ENCODE measurements around the gene FNBP1. TPM values are rescaled to one million over a fixed set of nuclear protein-coding genes. Genes with fewer than 3 reads are reported as not detected.
"Not testable (repeated sequence)": the region's sequence is repeated elsewhere in the genome, so short reads cannot be mapped to it uniquely, and the experiment has no call there.

FNBP1 gene
- total RNA-seq, 1 experiment from 2014 or later, result 53.6 TPM

DNA sequence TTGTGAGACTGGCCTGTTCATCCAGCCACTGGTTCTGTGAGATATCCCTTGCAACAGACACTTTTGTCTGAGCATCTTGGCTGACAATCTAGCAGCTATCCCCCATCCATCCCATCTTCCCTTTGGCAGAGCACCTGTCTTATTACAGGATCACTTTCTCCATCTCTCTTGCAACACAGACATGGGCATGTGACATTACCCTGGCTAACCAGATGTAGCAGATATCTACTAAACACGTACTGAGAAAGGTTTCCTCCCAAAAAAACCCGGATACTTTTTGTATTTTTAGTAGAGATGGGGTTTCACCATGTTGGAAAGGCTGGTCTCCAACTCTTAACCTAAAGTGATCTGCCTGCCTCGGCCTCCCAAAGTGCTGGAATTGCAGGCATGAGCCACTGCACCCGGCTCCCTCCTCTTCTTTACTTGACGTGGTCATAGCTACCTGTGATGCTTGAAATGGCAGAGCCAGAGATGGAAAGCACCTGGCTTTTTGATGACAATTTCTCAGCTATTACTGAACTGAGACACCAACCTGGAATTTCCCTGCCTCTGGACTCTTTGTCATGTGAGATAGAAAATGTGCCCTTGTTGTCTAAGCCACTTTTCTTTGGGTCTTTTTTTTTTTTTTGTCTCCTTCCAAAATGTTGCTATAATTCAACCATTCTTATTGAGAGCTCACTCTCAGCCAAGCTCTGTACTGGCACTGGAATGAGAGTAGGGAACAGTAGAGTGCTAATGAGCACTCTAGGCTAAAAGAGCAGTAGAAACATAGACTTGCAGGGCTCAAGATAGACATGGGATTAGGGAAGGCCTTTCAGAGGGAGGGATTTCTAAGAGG lies 32.6 kb downstream of the FNBP1 start:
- Histone ChIP-seq H3K4me1 (ENCODE audit: control insufficient read depth, insufficient read depth, low read length) (no peaks in the 10 kb centered on the region), H3K9me3 (ENCODE audit: control insufficient read depth, insufficient read depth, low read depth, low read length) (no peaks in the 10 kb centered on the region), H3K4me3 (ENCODE audit: low read depth in 2 of 2, low read length in 2 of 2) (no peak overlapping the region), H3K27ac (ENCODE audit: low read length) (no peak overlapping the region; the same call in 1 of the 2 replicates), H3K36me3 (ENCODE audit: control insufficient read depth, insufficient read depth, low read length) (no peaks in the 10 kb centered on the region), H3K27me3 (ENCODE audit: control insufficient read depth, insufficient read depth, low read length) (no peaks in the 10 kb centered on the region)
- ChIA-PET POLR2A (interaction anchor here (0.7 to 0.8 kb wide), 2 partner anchors 11 to 116 kb away, joined by 4 to 6 read pairs; no protein-coding TSS in a partner anchor), CTCF (interaction anchor here (0.6 kb wide), 1 partner anchor 31 kb away, joined by 4 read pairs; no protein-coding TSS in a partner anchor)
- intact Hi-C loops (cut with micrococcal nuclease; ENCODE audit: unreplicated experiment) (no loop called here), in situ Hi-C loops (cut with HindIII; ENCODE audit: low pct_unique_long_range_greater_than_20kb, low sequenced_read_pairs) (no loop called here)
- peak; percentile 53; the same call in 1 of the 2 replicates for ATAC-seq
- no TSS peak for BruUV-seq (replicated peaks)
- no peak for DNase-seq (ENCODE audit: low read depth, low spot score)
- TF ChIP-seq POLR2AphosphoS5 (IDR thresholded peaks at IDR 0.05; ENCODE audit: low read depth, low read length) (no peak), TCF7L2 (IDR thresholded peaks at IDR 0.05; ENCODE audit: low read depth, low read length) (no peak), SIN3A (IDR thresholded peaks at IDR 0.05; ENCODE audit: borderline replicate concordance, insufficient read depth, low read depth, low read length) (no peak)
- TF ChIP-seq, protein P1, sequence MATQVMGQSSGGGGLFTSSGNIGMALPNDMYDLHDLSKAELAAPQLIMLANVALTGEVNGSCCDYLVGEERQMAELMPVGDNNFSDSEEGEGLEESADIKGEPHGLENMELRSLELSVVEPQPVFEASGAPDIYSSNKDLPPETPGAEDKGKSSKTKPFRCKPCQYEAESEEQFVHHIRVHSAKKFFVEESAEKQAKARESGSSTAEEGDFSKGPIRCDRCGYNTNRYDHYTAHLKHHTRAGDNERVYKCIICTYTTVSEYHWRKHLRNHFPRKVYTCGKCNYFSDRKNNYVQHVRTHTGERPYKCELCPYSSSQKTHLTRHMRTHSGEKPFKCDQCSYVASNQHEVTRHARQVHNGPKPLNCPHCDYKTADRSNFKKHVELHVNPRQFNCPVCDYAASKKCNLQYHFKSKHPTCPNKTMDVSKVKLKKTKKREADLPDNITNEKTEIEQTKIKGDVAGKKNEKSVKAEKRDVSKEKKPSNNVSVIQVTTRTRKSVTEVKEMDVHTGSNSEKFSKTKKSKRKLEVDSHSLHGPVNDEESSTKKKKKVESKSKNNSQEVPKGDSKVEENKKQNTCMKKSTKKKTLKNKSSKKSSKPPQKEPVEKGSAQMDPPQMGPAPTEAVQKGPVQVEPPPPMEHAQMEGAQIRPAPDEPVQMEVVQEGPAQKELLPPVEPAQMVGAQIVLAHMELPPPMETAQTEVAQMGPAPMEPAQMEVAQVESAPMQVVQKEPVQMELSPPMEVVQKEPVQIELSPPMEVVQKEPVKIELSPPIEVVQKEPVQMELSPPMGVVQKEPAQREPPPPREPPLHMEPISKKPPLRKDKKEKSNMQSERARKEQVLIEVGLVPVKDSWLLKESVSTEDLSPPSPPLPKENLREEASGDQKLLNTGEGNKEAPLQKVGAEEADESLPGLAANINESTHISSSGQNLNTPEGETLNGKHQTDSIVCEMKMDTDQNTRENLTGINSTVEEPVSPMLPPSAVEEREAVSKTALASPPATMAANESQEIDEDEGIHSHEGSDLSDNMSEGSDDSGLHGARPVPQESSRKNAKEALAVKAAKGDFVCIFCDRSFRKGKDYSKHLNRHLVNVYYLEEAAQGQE (IDR thresholded peaks at IDR 0.05; ENCODE audit: insufficient read depth in 1 of 2, low read depth in 2 of 2, low read length in 1 of 2), result no peak
- TF ChIP-seq, protein P2, sequence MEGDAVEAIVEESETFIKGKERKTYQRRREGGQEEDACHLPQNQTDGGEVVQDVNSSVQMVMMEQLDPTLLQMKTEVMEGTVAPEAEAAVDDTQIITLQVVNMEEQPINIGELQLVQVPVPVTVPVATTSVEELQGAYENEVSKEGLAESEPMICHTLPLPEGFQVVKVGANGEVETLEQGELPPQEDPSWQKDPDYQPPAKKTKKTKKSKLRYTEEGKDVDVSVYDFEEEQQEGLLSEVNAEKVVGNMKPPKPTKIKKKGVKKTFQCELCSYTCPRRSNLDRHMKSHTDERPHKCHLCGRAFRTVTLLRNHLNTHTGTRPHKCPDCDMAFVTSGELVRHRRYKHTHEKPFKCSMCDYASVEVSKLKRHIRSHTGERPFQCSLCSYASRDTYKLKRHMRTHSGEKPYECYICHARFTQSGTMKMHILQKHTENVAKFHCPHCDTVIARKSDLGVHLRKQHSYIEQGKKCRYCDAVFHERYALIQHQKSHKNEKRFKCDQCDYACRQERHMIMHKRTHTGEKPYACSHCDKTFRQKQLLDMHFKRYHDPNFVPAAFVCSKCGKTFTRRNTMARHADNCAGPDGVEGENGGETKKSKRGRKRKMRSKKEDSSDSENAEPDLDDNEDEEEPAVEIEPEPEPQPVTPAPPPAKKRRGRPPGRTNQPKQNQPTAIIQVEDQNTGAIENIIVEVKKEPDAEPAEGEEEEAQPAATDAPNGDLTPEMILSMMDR (IDR thresholded peaks at IDR 0.05), result no peak

DNA sequence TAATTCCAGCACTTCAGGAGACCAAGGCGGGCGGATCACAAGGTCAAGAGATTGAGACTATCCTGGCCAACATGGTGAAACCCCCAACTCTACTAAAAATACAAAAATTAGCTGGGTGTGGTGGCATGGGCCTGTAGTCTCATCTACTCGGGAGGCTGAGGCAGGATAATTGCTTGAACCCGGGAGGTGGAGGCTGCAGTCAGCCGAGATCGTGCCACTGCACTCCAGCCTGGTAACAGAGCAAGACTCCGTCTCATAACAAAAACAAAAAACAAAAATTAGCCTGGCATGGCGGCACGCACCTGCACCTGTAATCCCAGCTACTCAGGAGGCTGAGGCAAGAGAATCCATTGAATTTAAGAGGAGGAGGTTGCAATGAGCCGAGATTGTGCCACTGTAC lies 33.4 kb downstream of the FNBP1 start:
- H3K4me3 ChIP-seq (ENCODE audit: low read depth in 2 of 2, low read length in 2 of 2); BruUV-seq (replicated peaks); H3K9me3 ChIP-seq (ENCODE audit: control insufficient read depth, insufficient read depth, low read depth, low read length); CTCF ChIA-PET; H3K27ac ChIP-seq (ENCODE audit: low read length); intact Hi-C loops (cut with micrococcal nuclease; ENCODE audit: unreplicated experiment); H3K36me3 ChIP-seq (ENCODE audit: control insufficient read depth, insufficient read depth, low read length); DNase-seq (ENCODE audit: low read depth, low spot score); ATAC-seq; H3K4me1 ChIP-seq (ENCODE audit: control insufficient read depth, insufficient read depth, low read length); in situ Hi-C loops (cut with HindIII; ENCODE audit: low pct_unique_long_range_greater_than_20kb, low sequenced_read_pairs); H3K27me3 ChIP-seq (ENCODE audit: control insufficient read depth, insufficient read depth, low read length): not testable (repeated sequence)
- POLR2A ChIA-PET, result interaction anchor here (0.6 kb wide), 1 partner anchor 51 kb away, joined by 8 read pairs; no protein-coding TSS in a partner anchor

DNA sequence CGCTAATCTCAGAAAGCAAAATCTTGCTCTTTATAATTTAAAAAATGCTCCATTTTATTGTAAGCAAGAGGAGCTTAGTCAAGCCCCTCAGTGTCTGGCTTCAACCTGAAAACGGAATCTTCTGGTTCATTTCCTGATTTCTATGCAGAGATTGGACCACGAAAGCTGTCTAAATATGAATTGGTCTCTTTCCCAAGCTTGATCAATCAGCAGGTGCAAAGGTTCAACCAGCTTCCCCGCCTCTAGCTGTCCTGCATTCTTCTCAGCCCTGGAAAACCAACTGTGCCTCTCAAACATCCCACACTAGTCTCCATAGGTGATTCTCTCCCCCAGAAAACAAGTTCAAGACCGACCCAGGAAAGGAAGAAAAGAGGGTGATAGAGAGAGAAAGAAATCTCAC lies 34.5 kb downstream of the FNBP1 start:
- in situ Hi-C loops (cut with HindIII; ENCODE audit: low pct_unique_long_range_greater_than_20kb, low sequenced_read_pairs), result no loop called here
- DNase-seq (ENCODE audit: low read depth, low spot score) (no peak), ATAC-seq (no peak)
- H3K9me3 ChIP-seq (ENCODE audit: control insufficient read depth, insufficient read depth, low read depth, low read length), result no peaks in the 10 kb centered on the region
- intact Hi-C loops (cut with micrococcal nuclease; ENCODE audit: unreplicated experiment), result no loop called here
- H3K27ac ChIP-seq (ENCODE audit: low read length), result no peak overlapping the region
- H3K27me3 ChIP-seq (ENCODE audit: control insufficient read depth, insufficient read depth, low read length), result no peaks in the 10 kb centered on the region
- ChIA-PET CTCF (no interaction called here), POLR2A (no interaction called here)
- no peaks in the 10 kb centered on the region for H3K36me3 ChIP-seq (ENCODE audit: control insufficient read depth, insufficient read depth, low read length)
- H3K4me3 ChIP-seq (ENCODE audit: low read depth in 2 of 2, low read length in 2 of 2), result no peak overlapping the region
- TF ChIP-seq, protein P1 (IDR thresholded peaks at IDR 0.05; ENCODE audit: insufficient read depth in 1 of 2, low read depth in 2 of 2, low read length in 1 of 2), result no peak
- TF ChIP-seq, protein P2 (IDR thresholded peaks at IDR 0.05), result no peak
- TF ChIP-seq TCF7L2 (IDR thresholded peaks at IDR 0.05; ENCODE audit: low read depth, low read length), result no peak
- no peak for TF ChIP-seq POLR2AphosphoS5 (IDR thresholded peaks at IDR 0.05; ENCODE audit: low read depth, low read length)
- no peak for TF ChIP-seq SIN3A (IDR thresholded peaks at IDR 0.05; ENCODE audit: borderline replicate concordance, insufficient read depth, low read depth, low read length)
- BruUV-seq (replicated peaks), result no TSS peak
- no peaks in the 10 kb centered on the region for H3K4me1 ChIP-seq (ENCODE audit: control insufficient read depth, insufficient read depth, low read length)
